SIG-M5 treated with dmso at 0.1 percent for 504 hours (cell line): ENCODE results near the gene IDH3B.

ENCODE experiments used
- DNase-seq: peaks from one replicate; lab custom pipeline; 2025; ENCODE audit not compliant: unreplicated experiment; lab: John Stamatoyannopoulos, UW

The IDH3B gene

DNA sequence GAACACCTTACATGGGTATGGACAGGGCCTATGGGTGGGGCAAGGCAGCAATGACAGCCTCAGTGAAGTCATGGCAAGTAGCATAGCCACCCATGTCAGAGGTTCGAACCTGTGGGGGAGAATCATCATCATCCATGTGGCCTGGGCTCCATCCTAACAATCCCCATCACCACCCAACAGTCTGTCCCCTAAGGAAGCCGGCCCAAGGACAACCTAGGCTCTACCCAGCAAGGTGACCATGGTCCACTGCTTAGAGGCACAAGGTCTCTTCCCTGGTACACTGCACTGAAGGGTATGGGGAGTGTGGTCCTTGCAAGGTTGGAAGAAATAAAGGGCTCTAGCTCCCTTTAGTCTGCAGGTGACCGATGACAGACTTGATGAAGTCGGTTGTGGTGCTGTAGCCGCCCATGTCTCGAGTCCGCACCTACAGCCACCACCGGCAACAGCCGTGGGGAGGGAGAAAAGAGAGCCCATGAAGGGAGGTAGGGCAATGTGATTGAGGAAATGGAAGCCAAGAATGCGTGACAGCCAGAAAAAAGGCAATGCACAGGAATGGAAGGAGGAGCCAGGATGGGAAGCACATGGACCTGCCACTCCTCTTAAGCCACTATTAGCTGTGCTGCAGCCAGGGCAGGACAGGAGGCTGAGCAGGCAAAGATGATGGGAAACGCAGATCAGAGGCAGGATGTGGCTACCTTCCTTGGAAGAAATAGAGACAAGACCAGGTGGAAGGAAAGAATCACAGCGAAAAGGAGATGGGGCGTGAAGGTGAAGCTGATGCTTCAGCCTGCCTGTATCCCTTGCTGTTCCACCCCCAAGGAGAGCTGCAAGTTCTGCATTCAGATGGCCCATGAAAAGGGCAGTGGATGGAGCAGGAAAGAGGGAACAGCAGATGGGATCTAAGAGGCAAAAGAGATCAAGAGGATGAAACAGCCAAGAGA is 5.3 kb downstream of the IDH3B start:
- peak; percentile 20 for DNase-seq

DNA sequence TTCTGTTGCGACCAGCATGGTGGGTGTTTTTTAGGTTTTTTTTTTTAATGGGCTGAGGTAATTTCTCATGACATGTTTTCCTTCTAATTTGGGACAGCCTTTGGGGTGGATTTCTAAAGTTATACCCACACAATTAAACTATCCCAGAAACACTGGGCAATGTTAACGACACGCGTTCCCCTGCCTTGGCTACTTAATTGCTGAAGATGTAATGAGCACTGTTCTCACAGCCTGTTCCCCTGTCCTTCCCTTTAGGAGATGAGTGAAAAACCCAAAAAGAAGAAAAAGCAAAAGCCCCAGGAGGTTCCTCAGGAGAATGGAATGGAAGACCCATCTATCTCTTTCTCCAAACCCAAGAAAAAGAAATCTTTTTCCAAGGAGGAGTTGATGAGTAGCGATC is 6.3 kb downstream of the IDH3B start:
- no peak for DNase-seq

DNA sequence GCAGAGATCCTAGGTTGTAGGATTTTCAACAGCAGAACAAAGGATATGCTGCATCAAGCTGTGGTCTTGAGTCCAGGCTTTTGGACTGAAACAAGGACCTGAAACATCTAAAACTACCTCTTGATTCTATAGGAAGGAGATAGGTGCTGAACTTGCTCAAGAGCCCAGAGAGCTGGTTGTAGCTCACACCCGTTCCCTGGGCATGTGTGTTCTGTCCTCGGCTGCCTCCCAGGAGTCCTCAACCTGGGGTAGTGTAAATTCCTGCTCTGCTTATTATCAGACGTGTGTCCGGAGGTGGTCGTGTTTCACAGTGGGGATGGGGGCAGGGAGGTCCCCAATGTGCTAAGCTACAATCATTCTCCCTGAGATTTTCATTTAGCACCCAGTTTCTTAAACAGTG is 6.8 kb downstream of the IDH3B start:
- DNase-seq, result no peak

DNA sequence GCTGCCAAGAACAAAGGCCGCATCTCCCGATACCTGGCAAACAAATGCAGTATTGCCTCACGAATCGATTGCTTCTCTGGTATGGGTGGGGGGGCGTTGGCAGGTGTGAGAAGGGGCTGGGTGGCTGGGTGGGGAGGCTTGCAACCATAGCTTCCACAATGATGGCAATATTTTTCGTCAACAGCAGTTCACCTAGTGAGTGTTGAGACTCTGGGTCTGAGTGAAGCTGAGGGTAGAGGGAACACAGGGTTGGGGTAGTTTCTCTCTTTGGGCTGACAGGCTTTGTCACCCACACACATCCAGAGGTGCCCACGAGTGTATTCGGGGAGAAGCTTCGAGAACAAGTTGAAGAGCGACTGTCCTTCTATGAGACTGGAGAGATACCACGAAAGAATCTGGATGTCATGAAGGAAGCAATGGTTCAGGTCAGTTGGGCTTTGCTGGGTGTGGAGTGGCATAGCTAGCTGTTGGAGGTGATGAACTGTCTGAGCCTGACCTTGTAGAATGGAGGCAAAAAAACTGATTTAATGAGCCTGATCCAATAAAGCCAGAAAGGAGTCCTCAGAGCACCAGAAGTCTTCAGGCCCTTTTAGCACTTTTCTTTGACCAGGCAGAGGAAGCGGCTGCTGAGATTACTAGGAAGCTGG is 7.4 kb downstream of the IDH3B start:
- DNase-seq, result no peak

DNA sequence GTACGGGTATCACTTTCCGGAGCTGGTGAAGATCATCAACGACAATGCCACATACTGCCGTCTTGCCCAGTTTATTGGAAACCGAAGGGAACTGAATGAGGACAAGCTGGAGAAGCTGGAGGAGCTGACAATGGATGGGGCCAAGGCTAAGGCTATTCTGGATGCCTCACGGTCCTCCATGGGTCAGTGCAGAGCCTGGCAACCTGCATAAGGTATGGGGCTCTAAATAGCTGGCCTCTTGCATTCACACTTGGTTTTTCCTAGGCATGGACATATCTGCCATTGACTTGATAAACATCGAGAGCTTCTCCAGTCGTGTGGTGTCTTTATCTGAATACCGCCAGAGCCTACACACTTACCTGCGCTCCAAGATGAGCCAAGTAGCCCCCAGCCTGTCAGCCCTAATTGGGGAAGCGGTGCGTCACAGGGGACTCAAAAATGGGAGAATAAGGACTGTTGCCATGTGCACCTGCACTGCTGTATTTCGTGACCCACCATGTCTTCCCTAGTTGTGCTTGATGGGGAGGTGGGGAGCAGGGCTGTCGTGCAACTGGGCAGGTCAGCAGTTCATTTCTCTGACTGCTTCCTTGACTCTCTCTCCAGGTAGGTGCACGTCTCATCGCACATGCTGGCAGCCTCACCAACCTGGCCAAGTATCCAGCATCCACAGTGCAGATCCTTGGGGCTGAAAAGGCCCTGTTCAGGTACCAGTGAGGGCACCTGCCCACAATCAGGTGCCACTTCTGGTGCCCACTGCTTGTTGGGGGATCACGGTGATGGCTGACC is 8.5 kb downstream of the IDH3B start:
- DNase-seq, result no peak

DNA sequence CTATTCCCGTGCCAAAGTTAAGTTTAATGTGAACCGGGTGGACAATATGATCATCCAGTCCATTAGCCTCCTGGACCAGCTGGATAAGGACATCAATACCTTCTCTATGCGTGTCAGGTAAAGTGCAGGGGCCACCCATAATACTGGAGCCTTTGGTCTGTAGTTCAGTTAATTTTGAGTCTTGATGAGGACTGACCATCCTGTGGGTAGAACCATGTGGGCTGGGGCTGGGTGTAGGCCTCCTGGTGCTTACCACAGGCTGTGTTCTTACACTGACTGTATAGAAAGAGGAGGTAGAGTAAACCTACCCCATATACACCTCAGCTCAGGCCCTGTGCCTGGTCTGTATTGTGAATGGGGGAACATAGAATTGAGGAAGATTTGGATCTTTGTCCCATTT is 9.2 kb downstream of the IDH3B start:
- DNase-seq, result no peak

DNA sequence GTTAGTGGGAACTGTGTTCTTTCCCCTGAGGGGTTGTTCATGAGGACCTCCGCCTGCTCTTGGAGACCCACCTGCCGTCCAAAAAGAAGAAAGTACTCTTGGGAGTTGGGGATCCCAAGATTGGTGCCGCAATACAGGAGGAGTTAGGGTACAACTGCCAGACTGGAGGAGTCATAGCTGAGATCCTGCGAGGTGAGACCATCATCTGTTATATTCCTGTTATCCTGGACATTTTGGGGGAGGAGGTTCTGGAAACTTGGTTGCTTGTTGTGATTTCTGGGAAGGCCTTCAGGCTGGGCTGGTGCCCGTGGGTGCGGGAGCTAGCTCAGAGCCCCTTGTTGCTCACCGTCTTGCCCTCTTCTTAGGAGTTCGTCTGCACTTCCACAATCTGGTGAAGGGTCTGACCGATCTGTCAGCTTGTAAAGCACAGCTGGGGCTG is 9.6 kb downstream of the IDH3B start:
- DNase-seq, result no peak

DNA sequence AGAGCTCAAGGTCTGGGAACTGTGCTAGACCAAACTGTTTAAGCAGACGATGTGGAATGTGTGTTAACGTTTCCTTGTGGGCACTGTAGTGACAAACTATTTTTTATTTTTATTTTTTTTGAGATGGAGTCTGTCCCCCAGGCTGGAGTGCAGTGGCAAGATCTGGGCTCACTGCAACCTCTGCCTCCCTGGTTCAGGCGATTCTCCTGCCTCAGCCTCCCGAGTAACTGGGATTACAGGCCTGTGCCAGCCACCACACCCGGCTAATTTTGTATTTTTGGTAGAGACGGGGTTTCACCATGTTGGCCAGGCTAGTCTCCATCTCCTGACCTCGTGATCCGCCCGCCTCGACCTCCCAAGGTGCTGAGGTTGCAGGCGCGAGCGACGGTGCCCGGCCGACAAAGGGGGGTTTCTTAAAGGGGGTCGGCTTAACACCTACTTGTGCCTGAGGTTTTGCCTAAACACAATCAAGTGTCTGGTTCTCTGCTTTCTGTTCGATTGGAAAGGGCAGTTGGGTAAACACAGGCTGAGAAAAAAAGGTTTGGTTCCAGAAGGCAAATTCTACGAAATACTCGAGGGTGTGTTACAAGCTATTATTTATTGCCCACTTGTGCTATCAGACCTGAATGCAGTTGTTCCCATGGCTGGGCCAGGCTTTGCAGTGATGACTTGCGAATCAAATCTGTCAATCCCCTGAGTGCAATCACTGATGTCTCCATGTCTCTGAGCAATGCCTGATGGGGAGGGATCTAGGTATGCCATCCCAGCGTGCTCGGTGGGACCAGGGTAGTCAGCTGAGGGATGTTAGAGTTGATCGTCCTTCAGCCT is 10.2 kb downstream of the IDH3B start:
- DNase-seq, result no peak

DNA sequence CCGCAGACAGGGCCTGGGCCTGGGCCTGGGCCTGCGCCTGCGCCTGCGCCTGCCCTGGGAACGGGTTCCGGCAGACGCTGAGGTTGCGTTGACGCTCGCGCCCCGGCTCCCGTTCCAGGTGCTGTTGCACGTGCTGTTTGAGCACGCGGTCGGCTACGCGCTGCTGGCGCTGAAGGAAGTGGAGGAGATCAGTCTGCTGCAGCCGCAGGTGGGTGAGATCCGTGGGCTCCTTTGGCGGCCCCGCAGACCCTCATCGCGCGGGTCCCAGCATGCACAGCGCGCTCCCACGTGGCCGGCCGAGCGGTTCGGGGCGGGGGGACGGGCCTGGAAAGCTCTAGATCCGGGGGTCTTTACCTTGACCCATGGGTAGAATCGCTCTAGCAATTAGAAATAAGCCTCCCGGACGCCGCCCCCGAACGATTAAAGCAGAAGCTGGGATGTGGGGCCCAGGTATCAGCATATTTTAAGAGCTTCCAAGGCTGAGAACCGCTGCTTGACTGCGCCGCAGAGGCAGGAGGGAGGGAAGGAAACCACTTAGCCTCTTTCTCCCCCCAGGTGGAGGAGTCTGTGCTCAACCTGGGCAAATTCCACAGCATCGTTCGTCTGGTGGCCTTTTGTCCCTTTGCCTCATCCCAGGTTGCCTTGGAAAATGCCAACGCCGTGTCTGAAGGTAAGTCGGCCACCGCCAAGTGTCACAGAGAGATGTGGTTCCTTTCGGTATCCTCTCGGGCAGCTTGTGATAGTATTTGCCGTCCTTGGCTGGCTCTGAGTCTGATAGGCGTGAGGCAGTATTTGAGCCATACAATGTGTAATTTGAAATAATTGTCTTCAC is 11.1 kb downstream of the IDH3B start:
- DNase-seq, result no peak

DNA sequence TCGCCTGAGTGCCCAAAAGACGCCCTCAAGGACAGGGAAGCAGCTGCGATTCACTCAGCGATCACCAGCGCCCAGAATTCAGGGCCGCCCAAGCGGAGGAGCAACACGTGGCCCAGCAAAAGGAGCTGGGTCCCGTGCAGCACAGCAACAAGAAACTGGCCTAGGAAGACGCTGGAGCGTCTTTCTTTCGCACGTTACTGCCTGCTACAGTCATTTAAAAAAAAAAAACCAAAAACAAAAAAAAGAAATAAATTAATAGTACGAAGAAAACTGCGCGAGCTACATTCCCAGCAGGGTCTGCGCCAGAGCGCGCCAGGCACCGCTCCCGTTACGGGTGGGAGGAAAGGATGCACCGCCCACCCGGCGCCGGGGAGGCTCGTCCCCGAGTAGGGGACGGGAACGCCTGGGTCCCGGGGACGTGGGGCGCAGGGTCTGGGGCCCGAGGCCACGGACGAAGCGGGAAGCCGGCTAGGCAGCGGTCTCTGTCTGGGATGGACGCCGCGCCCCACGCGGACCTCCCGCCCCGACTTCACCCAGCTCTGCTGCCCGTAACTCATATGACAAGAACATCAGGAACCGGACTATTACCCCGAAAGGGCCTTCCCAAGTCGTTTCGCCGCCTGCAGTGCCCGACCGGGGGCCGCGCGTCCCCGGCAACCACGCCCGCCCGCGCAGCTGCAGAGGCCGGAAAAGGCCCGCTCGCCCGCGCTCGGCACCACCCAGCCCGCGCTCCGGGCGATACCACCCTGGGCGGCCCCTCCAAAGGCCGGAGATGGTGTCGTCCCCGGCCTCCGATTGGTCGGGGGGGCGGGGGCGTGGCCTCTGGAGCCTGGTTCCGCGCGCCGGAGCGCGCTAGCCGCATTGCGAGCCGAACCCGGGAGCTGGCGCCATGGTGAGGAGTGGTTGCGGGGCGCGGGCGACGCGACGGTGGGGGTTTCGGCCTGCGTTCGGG is 12.0 kb downstream of the IDH3B start, which contains the start of gene NOP56:
Gene NOP56, plus strand, starts transcription at position 861 of the 952 bp plus-strand sequence. Its CDS starts 29 bp downstream, at position 890.
- DNase-seq, result peak; percentile 88

DNA sequence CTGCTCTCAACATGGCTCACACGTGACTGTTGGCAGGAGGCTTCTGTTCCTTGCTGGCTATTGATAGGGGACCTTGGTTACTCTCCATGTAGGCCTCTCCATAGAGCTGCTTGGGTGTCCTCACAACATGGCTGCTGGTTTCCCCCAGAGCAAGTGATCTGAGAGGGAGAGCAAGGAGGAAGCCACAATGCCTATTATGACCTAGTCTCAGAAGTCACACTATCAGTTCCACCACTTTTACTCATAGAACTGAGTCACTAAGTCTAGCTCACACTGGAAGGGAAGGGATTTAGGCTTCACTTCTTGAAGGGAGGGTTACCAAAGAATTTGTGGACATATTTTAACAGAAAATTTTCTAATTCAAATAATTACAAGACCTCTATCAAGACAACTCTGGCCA is 20.3 kb downstream of the IDH3B start:
- DNase-seq, result no peak

DNA sequence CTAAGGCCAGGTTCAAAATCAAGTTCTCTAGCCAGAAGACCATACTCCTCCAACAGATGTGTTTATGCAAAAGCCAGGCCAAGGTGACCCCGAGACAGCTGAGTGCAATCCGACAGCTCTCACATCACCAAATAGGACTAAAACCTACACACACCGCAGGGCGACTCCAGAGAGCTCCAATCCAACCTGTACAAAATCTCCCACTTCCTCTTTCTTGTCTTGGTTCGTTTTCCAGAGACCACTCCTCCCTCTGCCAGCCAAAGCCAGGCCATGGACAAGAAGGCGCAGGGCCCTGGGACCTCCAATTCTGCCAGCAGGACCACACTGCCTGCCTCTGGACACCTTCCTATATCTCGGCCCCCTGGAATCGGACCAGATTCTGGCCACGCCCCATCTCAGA is 23.1 kb downstream of the IDH3B start:
- DNase-seq, result no peak

DNA sequence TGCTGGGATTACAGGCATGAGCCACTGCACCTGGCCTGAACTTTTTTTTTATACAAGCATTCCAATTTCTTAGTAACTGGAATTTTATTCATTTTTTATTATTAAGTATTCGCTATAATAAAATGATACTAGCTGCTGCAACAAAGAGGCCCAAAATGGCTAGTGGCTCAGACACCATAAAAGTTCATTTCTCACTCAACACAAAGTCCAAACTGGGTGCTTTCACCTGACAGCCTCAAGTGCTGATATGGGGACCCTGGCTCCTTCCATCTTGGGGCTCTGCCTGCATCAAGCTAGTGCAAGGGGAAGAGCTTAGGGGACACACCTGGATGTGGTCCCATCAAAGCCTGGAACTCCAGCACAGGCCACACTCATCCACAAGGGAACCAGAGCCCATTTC is 23.8 kb downstream of the IDH3B start:
- no peak for DNase-seq

DNA sequence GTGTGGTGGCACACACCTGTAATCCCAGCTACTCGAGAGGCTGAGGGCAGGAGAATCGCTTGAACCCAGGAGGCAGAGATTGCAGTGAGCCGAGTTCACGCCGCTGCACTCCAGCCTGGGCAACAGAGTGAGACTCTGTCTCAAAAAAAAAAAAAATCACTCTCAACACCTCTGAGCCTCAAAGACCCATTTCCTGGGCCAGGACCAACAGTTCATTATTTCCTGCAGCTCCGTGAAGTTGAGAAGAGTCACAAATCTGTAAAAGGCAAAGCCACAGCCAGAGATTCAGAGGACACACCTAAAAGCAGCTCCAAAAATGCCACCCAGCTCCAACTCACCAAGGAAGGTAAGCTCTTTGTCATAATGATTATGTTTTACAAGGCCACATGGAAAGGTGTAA is 26.8 kb downstream of the IDH3B start:
- no peak for DNase-seq

DNA sequence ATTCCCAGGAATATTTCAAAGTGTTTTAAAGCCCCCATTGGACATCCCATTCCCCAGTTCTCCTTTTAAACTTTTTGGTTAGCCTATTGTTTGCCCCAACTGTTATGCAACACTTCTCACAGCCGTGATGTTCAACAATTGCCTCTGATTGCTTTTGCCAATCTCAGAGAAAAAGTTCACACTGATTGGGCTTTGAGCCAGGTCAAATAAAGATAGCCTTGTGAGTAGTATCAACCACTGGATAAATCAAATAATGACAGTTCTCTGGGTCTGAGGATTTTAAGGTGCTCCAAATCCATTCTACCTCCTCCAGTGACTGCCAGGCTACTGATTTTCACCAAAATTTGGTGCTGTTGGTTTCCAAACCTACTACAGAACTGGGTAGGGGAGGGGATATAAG is 30.6 kb downstream of the IDH3B start:
- no peak for DNase-seq

DNA sequence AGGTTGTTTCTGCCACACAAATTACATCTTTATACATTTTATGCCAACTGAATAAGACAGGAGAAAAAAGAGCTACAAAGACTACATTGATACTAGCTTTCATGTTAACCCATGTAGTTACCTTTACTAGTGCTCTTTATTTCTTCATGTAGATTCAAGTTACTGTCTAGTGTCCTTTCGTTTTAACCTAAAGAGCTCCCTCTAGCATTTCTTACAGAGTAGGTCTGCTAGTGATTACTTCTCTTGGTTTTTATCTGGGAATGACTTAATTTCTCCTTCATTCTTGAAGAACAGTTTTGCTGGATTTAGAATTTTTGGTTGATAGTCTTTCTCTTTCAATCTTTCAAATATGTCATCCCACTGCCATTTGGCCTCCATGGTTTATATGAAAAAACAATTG is 32.8 kb downstream of the IDH3B start:
- peak; percentile 6 for DNase-seq

DNA sequence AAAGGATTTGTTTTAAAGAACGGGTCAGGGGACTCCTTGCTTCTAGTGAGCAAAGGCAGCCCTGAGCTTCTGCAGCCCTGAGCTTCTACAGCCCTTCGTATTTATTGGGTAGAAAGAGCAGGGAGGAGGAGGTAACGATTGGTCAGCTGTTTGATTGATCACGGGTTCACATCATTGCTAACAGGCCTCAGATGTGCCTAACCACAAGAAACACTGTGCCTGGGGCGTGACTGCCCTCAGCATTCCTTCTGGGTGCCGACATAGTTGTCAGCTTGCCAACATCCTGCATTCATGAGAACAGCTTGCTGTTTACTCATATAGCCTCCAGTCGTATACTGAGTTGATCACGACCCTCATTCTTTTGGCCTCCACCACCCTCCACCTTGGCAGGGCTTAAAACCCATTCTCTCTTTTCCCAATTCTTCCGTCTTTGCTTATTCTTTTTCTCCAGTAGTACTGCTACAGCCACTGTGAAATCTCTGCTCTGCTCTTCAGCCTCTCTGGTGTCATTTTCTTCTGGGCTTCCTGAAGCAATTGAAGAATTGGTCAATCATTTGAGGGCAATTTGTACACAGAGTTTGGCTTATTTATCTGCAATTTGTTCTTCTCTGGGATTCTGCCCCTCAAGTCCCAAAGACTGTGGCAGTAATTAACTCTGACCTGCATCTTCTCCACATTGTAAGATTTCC is 37.0 kb downstream of the IDH3B start:
- no peak for DNase-seq

DNA sequence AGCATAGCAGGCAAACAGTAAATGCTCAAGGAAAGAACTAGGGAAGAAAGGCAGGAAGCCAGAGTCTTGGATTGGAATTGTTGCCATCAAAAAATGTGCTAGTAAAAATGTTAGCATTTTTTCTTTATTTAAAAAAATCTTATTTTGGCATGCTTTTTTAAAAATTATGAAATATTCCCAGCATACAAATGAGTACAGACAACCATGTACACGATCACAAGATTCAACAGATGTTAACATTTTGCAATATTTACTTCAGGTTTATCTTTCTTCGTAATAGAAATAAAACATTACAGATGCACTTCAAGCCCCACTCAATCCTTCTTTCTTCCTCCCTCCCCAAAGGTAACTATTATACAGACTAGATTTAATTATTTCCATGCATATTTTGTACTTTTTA is 39.0 kb downstream of the IDH3B start:
- no peak for DNase-seq
